ENCODE data around the gene PROK2.

Gene PROK2

DNA sequence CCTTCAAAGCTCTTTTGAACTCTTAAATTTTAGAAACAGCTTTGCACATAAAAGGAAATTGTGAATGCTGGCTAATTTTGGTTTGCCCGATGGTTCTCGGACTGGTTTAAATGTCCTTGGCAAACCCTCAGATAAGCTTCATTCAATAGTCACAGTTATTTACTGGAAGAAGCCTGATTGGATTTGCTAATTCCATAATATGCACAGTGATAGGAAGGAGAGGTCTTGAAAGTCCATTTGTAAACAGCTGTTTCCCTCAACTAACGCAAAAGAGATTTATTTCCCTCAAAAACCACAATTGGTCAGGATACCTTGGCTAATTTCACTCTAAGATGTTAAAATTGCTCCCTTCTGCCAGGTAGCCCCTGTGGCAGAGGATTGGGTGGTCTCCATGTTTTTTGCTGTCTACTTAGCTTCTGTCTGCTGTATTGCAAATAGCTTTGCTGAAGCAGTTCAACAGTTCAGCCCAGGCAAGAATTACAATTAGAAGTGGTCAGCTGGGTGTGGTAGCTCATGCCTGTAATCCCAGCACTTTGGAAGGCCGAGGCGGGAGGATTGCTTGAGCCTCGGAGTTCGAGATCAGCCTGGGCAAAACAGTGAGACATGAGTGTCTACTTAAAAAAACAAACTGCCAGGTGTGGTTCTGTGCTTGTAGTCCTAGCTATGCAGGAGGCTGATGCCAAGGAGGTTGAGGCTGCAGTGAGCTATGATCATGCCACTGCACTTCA is 30.6 kb upstream of the PROK2 start:
- TF ChIP-seq, protein P1, sequence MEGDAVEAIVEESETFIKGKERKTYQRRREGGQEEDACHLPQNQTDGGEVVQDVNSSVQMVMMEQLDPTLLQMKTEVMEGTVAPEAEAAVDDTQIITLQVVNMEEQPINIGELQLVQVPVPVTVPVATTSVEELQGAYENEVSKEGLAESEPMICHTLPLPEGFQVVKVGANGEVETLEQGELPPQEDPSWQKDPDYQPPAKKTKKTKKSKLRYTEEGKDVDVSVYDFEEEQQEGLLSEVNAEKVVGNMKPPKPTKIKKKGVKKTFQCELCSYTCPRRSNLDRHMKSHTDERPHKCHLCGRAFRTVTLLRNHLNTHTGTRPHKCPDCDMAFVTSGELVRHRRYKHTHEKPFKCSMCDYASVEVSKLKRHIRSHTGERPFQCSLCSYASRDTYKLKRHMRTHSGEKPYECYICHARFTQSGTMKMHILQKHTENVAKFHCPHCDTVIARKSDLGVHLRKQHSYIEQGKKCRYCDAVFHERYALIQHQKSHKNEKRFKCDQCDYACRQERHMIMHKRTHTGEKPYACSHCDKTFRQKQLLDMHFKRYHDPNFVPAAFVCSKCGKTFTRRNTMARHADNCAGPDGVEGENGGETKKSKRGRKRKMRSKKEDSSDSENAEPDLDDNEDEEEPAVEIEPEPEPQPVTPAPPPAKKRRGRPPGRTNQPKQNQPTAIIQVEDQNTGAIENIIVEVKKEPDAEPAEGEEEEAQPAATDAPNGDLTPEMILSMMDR (IDR thresholded peaks at IDR 0.05; ENCODE audit: low read depth, low read length, missing control alignments): no peak
- no peak for DNase-seq (ENCODE audit: low read depth)
- H3K4me3 ChIP-seq (ENCODE audit: low read depth, low read length): no peak overlapping the region

DNA sequence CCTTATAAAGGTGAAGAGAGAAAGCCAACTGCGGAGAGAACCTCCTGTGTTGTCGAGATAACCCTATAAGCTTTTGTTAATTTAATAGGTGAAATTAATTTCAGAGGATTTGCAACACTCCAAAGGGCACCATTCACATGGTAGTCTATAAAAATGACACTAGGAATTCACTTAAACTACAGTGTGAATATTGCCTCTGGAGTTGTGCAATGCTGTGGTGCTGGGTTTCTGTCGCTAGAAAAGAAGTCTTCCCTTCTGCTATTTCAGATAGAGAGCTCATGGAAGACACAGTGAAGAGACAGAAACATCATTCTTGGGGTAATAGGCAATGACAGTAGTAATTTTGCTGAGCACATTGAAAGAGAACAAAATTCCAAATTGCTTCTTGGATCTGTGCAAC is 28.8 kb upstream of the PROK2 start:
- no peak for DNase-seq (ENCODE audit: low read depth)
- no peak overlapping the region for H3K4me3 ChIP-seq (ENCODE audit: low read depth, low read length)
- TF ChIP-seq, protein P1 (IDR thresholded peaks at IDR 0.05; ENCODE audit: low read depth, low read length, missing control alignments): no peak

- TF ChIP-seq, protein P1 (IDR thresholded peaks at IDR 0.05; ENCODE audit: low read depth, low read length, missing control alignments): no peak
- no peak for DNase-seq (ENCODE audit: low read depth)
- H3K4me3 ChIP-seq (ENCODE audit: low read depth, low read length): no peak overlapping the region
Observed at GRCh38 chr3:71813073-71813472, 28.1 kb upstream of the PROK2 start.

- TF ChIP-seq, protein P1 (IDR thresholded peaks at IDR 0.05; ENCODE audit: low read depth, low read length, missing control alignments): no peak
- no peak for DNase-seq (ENCODE audit: low read depth)
- H3K4me3 ChIP-seq (ENCODE audit: low read depth, low read length): no peak overlapping the region
Observed at GRCh38 chr3:71810056-71810455, 25.1 kb upstream of the PROK2 start.

DNA sequence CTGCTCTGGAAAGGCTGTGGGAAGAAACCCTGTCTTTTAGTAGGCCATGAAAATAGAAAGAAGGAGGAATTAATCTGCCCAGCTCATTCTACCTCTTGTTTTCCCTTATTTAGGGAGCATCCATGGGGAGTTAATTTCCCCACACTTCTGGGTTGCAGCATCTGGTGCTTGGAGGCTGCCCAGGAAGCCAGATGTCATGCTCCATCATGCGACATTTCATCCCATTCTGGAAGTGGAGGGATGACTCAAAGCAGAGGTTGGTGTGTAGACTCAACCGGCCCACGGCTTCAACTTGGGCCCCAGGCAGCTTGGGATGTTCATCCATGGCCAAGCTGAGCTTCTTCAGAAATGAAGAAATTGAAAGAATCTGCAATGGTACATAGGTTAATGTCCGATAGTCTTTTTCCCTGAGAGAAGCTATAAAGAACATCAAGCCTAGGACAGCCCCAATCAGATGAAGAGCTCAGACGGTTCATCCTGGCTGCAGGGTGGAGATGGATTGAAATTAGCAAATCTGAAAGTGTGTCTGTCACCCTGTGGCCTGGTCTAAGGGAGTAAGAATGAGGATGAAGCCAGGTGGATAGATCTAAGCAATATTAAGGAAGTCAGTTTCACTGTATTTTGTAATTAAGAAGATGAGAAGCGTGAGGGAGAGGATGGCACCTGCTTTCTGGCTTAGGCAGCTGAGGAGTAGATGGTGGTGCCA is 24.5 kb upstream of the PROK2 start:
- no peak for DNase-seq (ENCODE audit: low read depth)
- no peak overlapping the region for H3K4me3 ChIP-seq (ENCODE audit: low read depth, low read length)
- TF ChIP-seq, protein P1 (IDR thresholded peaks at IDR 0.05; ENCODE audit: low read depth, low read length, missing control alignments): no peak

- no peak overlapping the region for H3K4me3 ChIP-seq (ENCODE audit: low read depth, low read length)
- no peak for DNase-seq (ENCODE audit: low read depth)
Observed at GRCh38 chr3:71806736-71807135, 21.8 kb upstream of the PROK2 start.

More at GRCh38 chr3:71806736-71807135, 21.8 kb upstream of the PROK2 start:
- TF ChIP-seq, protein P1 (IDR thresholded peaks at IDR 0.05; ENCODE audit: low read depth, low read length, missing control alignments): no peak
